GM23338 (cell line): ENCODE measurements around the gene RAG1. TPM values are rescaled to one million over a fixed set of nuclear protein-coding genes. Genes with fewer than 3 reads are reported as not detected.

ENCODE experiments used
- ATAC-seq: fragments of 200-7000 bp; cut with Tn5 transposase; 3 replicates; pipeline ENCODE4 v1.9.1; 2020
- DNase-seq: peaks from one replicate; pipeline ENCODE4 v3.0.0-alpha.2; 2015; ENCODE audit warnings: low spot score
- H2AFZ ChIP-seq: fragments of 200-600 bp; sonication (generic); 2 replicates; pipeline ENCODE4 v1.8.0; 2016; ENCODE audit warnings: antibody characterized with exemption, mild to moderate bottlenecking, moderate library complexity
- H3F3A ChIP-seq: fragments of 200-600 bp; sonication (generic); replicated peaks from 2 replicates; pipeline ENCODE4 v1.8.0; 2017; ENCODE audit warnings: antibody characterized with exemption, mixed run types, low read depth
- H3K27ac ChIP-seq: fragments of 200-600 bp; sonication (generic); 2 replicates; pipeline ENCODE4 v1.6.1; 2016; ENCODE audit warnings: low read depth
- H3K27me3 ChIP-seq: fragments of 200-600 bp; sonication (generic); 2 replicates; pipeline ENCODE4 v1.8.0; 2016; ENCODE audit warnings: mild to moderate bottlenecking, mixed run types, moderate library complexity; ENCODE audit not compliant: insufficient read depth
- H3K36me3 ChIP-seq: fragments of 200-600 bp; sonication (generic); 2 replicates; pipeline ENCODE4 v1.8.0; 2016; ENCODE audit warnings: mild to moderate bottlenecking; ENCODE audit not compliant: insufficient read depth
- H3K4me1 ChIP-seq: fragments of 200-600 bp; sonication (generic); 2 replicates; pipeline ENCODE4 v1.8.0; 2016; ENCODE audit warnings: mild to moderate bottlenecking, moderate library complexity; ENCODE audit not compliant: insufficient read depth
- H3K4me2 ChIP-seq: fragments of 200-600 bp; sonication (generic); 2 replicates; pipeline ENCODE4 v1.7.1; 2017; ENCODE audit warnings: mixed run types
- H3K4me3 ChIP-seq: fragments of 200-600 bp; sonication (generic); 2 replicates; pipeline ENCODE4 v1.6.1; 2016; ENCODE audit warnings: mixed run types
- H3K79me2 ChIP-seq: fragments of 200-600 bp; sonication (generic); replicated peaks from 2 replicates; pipeline ENCODE4 v1.8.0; 2017; ENCODE audit warnings: mild to moderate bottlenecking; ENCODE audit not compliant: insufficient read depth
- H3K9me2 ChIP-seq: fragments of 200-600 bp; sonication (generic); 2 replicates; pipeline ENCODE4 v1.8.0; 2017; ENCODE audit not compliant: insufficient read depth
- H4K20me1 ChIP-seq: fragments of 200-600 bp; sonication (generic); replicated peaks from 2 replicates; pipeline ENCODE4 v1.8.0; 2017; ENCODE audit warnings: mild to moderate bottlenecking; ENCODE audit not compliant: insufficient read depth
- H3K27ac Mint-ChIP-seq: 2 replicates; pipeline ENCODE4 v1.8.0; 2020; ENCODE audit warnings: inconsistent platforms, mild to moderate bottlenecking, moderate library complexity, mixed read lengths
- H3K27me3 Mint-ChIP-seq: 3 replicates; pipeline ENCODE4 v1.8.0; 2022; ENCODE audit warnings: low read depth, mild to moderate bottlenecking, moderate library complexity, mixed read lengths, inconsistent platforms; ENCODE audit not compliant: insufficient read depth, poor library complexity
- H3K36me3 Mint-ChIP-seq: 3 replicates; pipeline ENCODE4 v1.8.0; 2021; ENCODE audit warnings: low read depth, mild to moderate bottlenecking, inconsistent platforms, moderate library complexity, mixed read lengths
- H3K4me1 Mint-ChIP-seq: 3 replicates; pipeline ENCODE4 v1.8.0; 2020; ENCODE audit warnings: mild to moderate bottlenecking, inconsistent platforms, mixed read lengths
- H3K4me3 Mint-ChIP-seq: 3 replicates; pipeline ENCODE4 v1.8.0; 2021; ENCODE audit warnings: moderate library complexity, mild to moderate bottlenecking, inconsistent platforms, mixed read lengths
- H3K9me3 Mint-ChIP-seq: 3 replicates; pipeline ENCODE4 v1.8.0; 2020; ENCODE audit warnings: moderate library complexity, mild to moderate bottlenecking, inconsistent platforms, mixed read lengths
- CREB1 ChIP-seq: fragments of 250-450 bp; sonication (Bioruptor Pico); IDR thresholded peaks from 2 replicates; pipeline ENCODE4 v1.5.0; 2020; ENCODE audit warnings: low read depth, mild to moderate bottlenecking, moderate library complexity
- EZH2 ChIP-seq: fragments of 200-600 bp; sonication (generic); IDR thresholded peaks from one replicate; pipeline ENCODE4 v1.8.0; 2017; ENCODE audit warnings: antibody characterized with exemption, mild to moderate bottlenecking, low read depth; ENCODE audit not compliant: unreplicated experiment
- EZH2phosphoT487 ChIP-seq: fragments of 200-600 bp; sonication (generic); IDR thresholded peaks from one replicate; pipeline ENCODE4 v1.8.1; 2018; ENCODE audit warnings: antibody characterized with exemption; ENCODE audit not compliant: unreplicated experiment
- JUNB ChIP-seq: IDR thresholded peaks from one replicate; pipeline ENCODE4 v1.6.1; 2016; ENCODE audit warnings: antibody characterized with exemption; ENCODE audit not compliant: unreplicated experiment
- NANOG ChIP-seq: IDR thresholded peaks from 2 replicates; pipeline ENCODE4 v1.6.1; 2016; ENCODE audit warnings: antibody characterized with exemption, borderline replicate concordance
- POLR2AphosphoS5 ChIP-seq: IDR thresholded peaks from 2 replicates; pipeline ENCODE4 v1.6.1; 2016; ENCODE audit warnings: antibody characterized with exemption, low read depth
- STAT1 ChIP-seq: IDR thresholded peaks from one replicate; pipeline ENCODE4 v1.6.1; 2016; ENCODE audit warnings: antibody characterized with exemption; ENCODE audit not compliant: unreplicated experiment
- ZNF114 ChIP-seq: fragments of 250-450 bp; sonication (Bioruptor Pico); IDR thresholded peaks from 2 replicates; pipeline ENCODE4 v1.5.0; 2020; ENCODE audit warnings: mild to moderate bottlenecking, moderate library complexity
- ZNF331 ChIP-seq: fragments of 250-450 bp; sonication (Bioruptor Pico); IDR thresholded peaks from 2 replicates; pipeline ENCODE4 v1.5.0; 2020; ENCODE audit warnings: low read depth, mild to moderate bottlenecking, moderate library complexity
- polyA plus RNA-seq: library from polyadenylated mRNA; unstranded; fragments of >200 nt; fragmentation: Nextera tagmentation; extraction: Ambion mirVana; gene quantifications from 2 replicates; pipeline ENCODE4 v1.2.1, GENCODE V29; 2016
- total RNA-seq: library from RNA; depleted of rRNA; stranded (reverse); fragments of >200 nt; shearing (Covaris generic); gene quantifications from 2 replicates; pipeline ENCODE4 v1.2.3, GENCODE V29; 2014
- TF ChIP-seq, protein P1 (sequence below): IDR thresholded peaks from one replicate; pipeline ENCODE4 v1.6.1; 2018; ENCODE audit warnings: antibody characterized with exemption; ENCODE audit not compliant: unreplicated experiment
- TF ChIP-seq, protein P2 (sequence below): IDR thresholded peaks from 2 replicates; pipeline ENCODE4 v1.6.1; 2016; ENCODE audit warnings: antibody characterized with exemption
- TF ChIP-seq, protein P3 (sequence below), 2 experiments: fragments of 200-600 bp in 1 of 2; sonication (generic) in 1 of 2; conservative IDR thresholded peaks; 2 replicates each; pipeline versions ENCODE4 v1.5.1 to v1.6.1; 2016 to 2017; ENCODE audit warnings: antibody characterized with exemption in 2 of 2, low read depth in 2 of 2, mild to moderate bottlenecking in 2 of 2, moderate library complexity in 1 of 2

RAG1 gene
- total and polyA plus RNA-seq, 2 experiments from 2014 or later, result 0.89 to 1.4 TPM

DNA sequence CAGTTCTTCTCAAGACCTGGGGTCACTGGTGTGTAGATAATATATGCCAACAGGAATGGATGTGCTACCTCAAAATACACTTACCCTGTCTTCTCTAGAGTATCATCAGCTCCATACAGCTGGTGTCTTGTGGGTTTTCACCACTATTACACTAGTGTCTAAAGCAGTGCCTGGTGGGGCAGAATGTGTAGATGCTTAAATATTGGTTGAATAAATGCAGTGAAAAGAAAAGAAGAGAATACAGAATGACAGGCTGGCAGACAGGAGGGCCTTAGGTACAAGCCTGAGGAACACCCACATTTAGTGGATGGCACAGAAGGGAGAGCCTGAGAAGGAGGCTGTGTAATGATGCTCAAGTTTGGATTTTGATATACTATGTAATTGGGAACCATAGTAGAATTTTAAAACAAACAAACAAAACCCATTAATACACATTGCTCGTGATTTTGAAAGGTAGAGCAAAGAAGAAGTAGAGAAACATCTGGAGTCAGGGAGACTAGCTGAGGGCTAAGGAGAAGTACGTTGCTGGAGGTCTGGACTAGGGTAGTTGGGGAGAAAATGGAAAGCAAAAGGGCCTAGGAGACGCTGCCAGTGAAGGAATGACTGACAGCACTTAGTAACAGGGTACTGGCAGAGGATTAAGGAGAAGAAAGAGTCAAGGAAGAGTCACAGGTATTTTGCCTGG lies 50.7 kb downstream of the RAG1 start (continued):
- TF ChIP-seq ZNF114 (no peak), EZH2 (no peak), ZNF331 (no peak), NANOG (no peak), POLR2AphosphoS5 (no peak), STAT1 (no peak), EZH2phosphoT487 (no peak)
- TF ChIP-seq, protein P1, sequence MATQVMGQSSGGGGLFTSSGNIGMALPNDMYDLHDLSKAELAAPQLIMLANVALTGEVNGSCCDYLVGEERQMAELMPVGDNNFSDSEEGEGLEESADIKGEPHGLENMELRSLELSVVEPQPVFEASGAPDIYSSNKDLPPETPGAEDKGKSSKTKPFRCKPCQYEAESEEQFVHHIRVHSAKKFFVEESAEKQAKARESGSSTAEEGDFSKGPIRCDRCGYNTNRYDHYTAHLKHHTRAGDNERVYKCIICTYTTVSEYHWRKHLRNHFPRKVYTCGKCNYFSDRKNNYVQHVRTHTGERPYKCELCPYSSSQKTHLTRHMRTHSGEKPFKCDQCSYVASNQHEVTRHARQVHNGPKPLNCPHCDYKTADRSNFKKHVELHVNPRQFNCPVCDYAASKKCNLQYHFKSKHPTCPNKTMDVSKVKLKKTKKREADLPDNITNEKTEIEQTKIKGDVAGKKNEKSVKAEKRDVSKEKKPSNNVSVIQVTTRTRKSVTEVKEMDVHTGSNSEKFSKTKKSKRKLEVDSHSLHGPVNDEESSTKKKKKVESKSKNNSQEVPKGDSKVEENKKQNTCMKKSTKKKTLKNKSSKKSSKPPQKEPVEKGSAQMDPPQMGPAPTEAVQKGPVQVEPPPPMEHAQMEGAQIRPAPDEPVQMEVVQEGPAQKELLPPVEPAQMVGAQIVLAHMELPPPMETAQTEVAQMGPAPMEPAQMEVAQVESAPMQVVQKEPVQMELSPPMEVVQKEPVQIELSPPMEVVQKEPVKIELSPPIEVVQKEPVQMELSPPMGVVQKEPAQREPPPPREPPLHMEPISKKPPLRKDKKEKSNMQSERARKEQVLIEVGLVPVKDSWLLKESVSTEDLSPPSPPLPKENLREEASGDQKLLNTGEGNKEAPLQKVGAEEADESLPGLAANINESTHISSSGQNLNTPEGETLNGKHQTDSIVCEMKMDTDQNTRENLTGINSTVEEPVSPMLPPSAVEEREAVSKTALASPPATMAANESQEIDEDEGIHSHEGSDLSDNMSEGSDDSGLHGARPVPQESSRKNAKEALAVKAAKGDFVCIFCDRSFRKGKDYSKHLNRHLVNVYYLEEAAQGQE, result no peak
- TF ChIP-seq, protein P2, sequence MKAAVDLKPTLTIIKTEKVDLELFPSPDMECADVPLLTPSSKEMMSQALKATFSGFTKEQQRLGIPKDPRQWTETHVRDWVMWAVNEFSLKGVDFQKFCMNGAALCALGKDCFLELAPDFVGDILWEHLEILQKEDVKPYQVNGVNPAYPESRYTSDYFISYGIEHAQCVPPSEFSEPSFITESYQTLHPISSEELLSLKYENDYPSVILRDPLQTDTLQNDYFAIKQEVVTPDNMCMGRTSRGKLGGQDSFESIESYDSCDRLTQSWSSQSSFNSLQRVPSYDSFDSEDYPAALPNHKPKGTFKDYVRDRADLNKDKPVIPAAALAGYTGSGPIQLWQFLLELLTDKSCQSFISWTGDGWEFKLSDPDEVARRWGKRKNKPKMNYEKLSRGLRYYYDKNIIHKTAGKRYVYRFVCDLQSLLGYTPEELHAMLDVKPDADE, result no peak
- TF ChIP-seq, protein P3, sequence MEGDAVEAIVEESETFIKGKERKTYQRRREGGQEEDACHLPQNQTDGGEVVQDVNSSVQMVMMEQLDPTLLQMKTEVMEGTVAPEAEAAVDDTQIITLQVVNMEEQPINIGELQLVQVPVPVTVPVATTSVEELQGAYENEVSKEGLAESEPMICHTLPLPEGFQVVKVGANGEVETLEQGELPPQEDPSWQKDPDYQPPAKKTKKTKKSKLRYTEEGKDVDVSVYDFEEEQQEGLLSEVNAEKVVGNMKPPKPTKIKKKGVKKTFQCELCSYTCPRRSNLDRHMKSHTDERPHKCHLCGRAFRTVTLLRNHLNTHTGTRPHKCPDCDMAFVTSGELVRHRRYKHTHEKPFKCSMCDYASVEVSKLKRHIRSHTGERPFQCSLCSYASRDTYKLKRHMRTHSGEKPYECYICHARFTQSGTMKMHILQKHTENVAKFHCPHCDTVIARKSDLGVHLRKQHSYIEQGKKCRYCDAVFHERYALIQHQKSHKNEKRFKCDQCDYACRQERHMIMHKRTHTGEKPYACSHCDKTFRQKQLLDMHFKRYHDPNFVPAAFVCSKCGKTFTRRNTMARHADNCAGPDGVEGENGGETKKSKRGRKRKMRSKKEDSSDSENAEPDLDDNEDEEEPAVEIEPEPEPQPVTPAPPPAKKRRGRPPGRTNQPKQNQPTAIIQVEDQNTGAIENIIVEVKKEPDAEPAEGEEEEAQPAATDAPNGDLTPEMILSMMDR (conservative IDR thresholded peaks at IDR 0.05; ENCODE audit: low read depth in 2 of 2), result no peak

DNA sequence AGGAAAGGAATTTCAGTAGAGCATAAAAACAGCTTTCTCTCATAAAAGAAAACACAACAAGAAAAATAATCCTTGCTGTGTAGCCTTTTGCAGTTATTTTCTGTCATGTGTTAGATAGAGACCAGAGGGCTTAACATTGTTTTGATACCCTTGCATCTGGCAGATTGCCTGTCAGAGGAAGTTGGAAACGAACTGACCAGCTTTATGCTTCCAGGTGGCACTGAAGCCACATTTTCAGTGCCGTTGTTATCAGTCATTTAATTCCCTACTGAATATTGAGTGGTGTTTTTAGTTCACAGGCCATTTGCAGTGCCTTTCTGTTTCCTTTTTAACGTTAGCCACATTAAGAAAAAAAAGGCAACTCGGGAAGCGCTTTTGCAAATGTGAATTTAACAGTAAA lies 51.7 kb downstream of the RAG1 start:
- no peaks in the 10 kb centered on the region for H3K9me2 ChIP-seq
- no peaks in the 10 kb centered on the region for H3F3A ChIP-seq
- no peak overlapping the region for H3K4me3 ChIP-seq
- H3K4me2 ChIP-seq, result no peak overlapping the region
- no peaks in the 10 kb centered on the region for H3K4me1 Mint-ChIP-seq
- no peaks in the 10 kb centered on the region for H3K27me3 ChIP-seq
- H3K36me3 Mint-ChIP-seq, result no peaks in the 10 kb centered on the region
- no peak overlapping the region for H3K4me3 Mint-ChIP-seq
- no peaks in the 10 kb centered on the region for H3K79me2 ChIP-seq
- H3K27me3 Mint-ChIP-seq, result no peaks in the 10 kb centered on the region
- H3K27ac ChIP-seq, result no peak overlapping the region
- H3K4me1 ChIP-seq, result no peaks in the 10 kb centered on the region
- no peak for DNase-seq
- 0 out of 2 replicates have a peak, but pooled peaks cover 2% of the 10 kb centered on the region for H4K20me1 ChIP-seq
- no peak for ATAC-seq
- no peaks in the 10 kb centered on the region for H3K36me3 ChIP-seq
- H2AFZ ChIP-seq, result no peak overlapping the region
- no peaks in the 10 kb centered on the region for H3K9me3 Mint-ChIP-seq
- H3K27ac Mint-ChIP-seq, result no peak overlapping the region
- no peak for TF ChIP-seq EZH2
- no peak for TF ChIP-seq CREB1 (CRISPR knock-in tag)
- TF ChIP-seq ZNF114, result no peak
- no peak for TF ChIP-seq NANOG
- no peak for TF ChIP-seq JUNB
- TF ChIP-seq, protein P1, result no peak
- TF ChIP-seq, protein P2, result no peak
